GM23248 (cell line): ENCODE measurements around the gene TNRC6B. TPM values are rescaled to one million over a fixed set of nuclear protein-coding genes. Genes with fewer than 3 reads are reported as not detected.

Experiments
- DNase-seq: peaks from one replicate; pipeline ENCODE4 v3.0.0-alpha.2; 2015
- H2AFZ ChIP-seq: fragments of 200-600 bp; sonication (generic); 2 replicates; pipeline ENCODE4 v1.6.1; 2016; ENCODE audit warnings: antibody characterized with exemption
- H3F3A ChIP-seq: fragments of 200-600 bp; sonication (generic); 2 replicates; pipeline ENCODE4 v1.6.1; 2016; ENCODE audit warnings: mild to moderate bottlenecking, antibody characterized with exemption, mixed run types; ENCODE audit not compliant: insufficient read depth
- H3K27ac ChIP-seq: fragments of 200-600 bp; sonication (generic); 2 replicates; pipeline ENCODE4 v1.5.1; 2016; ENCODE audit warnings: mild to moderate bottlenecking
- H3K27me3 ChIP-seq: fragments of 200-600 bp; sonication (generic); replicated peaks from 2 replicates; pipeline ENCODE4 v1.6.1; 2016; ENCODE audit warnings: mild to moderate bottlenecking; ENCODE audit not compliant: insufficient read depth
- H3K36me3 ChIP-seq: fragments of 200-600 bp; sonication (generic); 2 replicates; pipeline ENCODE4 v1.6.1; 2016; ENCODE audit warnings: low read depth, mild to moderate bottlenecking
- H3K4me1 ChIP-seq: fragments of 200-600 bp; sonication (generic); 2 replicates; pipeline ENCODE4 v1.6.1; 2016; ENCODE audit warnings: mild to moderate bottlenecking; ENCODE audit not compliant: insufficient read depth
- H3K4me2 ChIP-seq: fragments of 200-600 bp; sonication (generic); one replicate; pipeline ENCODE4 v1.6.1; 2016; ENCODE audit warnings: mild to moderate bottlenecking; ENCODE audit not compliant: unreplicated experiment
- H3K4me3 ChIP-seq: fragments of 200-600 bp; sonication (generic); 2 replicates; pipeline ENCODE4 v1.5.1; 2016; ENCODE audit warnings: mild to moderate bottlenecking
- H3K79me2 ChIP-seq: fragments of 200-600 bp; sonication (generic); 2 replicates; pipeline ENCODE4 v1.6.1; 2016; ENCODE audit warnings: mild to moderate bottlenecking; ENCODE audit not compliant: insufficient read depth
- H3K9ac ChIP-seq: fragments of 200-600 bp; sonication (generic); 2 replicates; pipeline ENCODE4 v1.6.1; 2016; ENCODE audit warnings: mild to moderate bottlenecking
- H3K9me2 ChIP-seq: fragments of 200-600 bp; sonication (generic); 2 replicates; pipeline ENCODE4 v1.6.1; 2016; ENCODE audit warnings: mixed run types, mild to moderate bottlenecking, moderate library complexity; ENCODE audit not compliant: insufficient read depth
- H3K9me3 ChIP-seq: fragments of 200-600 bp; sonication (generic); one replicate; pipeline ENCODE4 v1.6.1; 2017; ENCODE audit warnings: low read depth
- H4K20me1 ChIP-seq: fragments of 200-600 bp; sonication (generic); 2 replicates; pipeline ENCODE4 v1.6.0; 2016; ENCODE audit not compliant: insufficient read depth
- EZH2 ChIP-seq: fragments of 200-600 bp; sonication (generic); IDR thresholded peaks from 2 replicates; pipeline ENCODE4 v1.6.1; 2018; ENCODE audit warnings: antibody characterized with exemption, mild to moderate bottlenecking; ENCODE audit not compliant: insufficient read depth, poor library complexity, severe bottlenecking
- EZH2phosphoT487 ChIP-seq: fragments of 200-600 bp; sonication (generic); IDR thresholded peaks from 2 replicates; pipeline ENCODE4 v1.6.1; 2018; ENCODE audit warnings: antibody characterized with exemption, moderate library complexity, mild to moderate bottlenecking, low read depth; ENCODE audit not compliant: insufficient read depth
- WGBS, 2 experiments: methylation state at CpG; one replicate each; pipeline ENCODE4 v1.1.6; 2015 to 2017; ENCODE audit warnings: low lambda C conversion rate in 2 of 2, low coverage in 1 of 2; ENCODE audit errors: missing lambda C conversion rate in 2 of 2; 5-methylcytosine and 5-hydroxymethylcytosine counted together
- in situ Hi-C: fragments of 300-500 bp; cut with MboI; formaldehyde crosslinking; loops from 2 replicates; pipeline ENCODE4 v1.15.0; 2020
- polyA plus RNA-seq: library from polyadenylated mRNA; unstranded; fragments of >200 nt; fragmentation: Nextera tagmentation; extraction: Ambion mirVana; gene quantifications from 2 replicates; pipeline ENCODE4 v1.2.1, GENCODE V29; 2016
- total RNA-seq: library from RNA; depleted of rRNA; stranded (reverse); fragments of >200 nt; shearing (Covaris generic); gene quantifications from 2 replicates; pipeline ENCODE4 v1.2.3, GENCODE V29; 2014

The TNRC6B gene
- total and polyA plus RNA-seq, 2 experiments from 2014 or later, result 14.1 to 21.1 TPM

GRCh38 chr22:40345815-40346184 lies 168.1 kb downstream of the TNRC6B start:
- in situ Hi-C loops, result loop anchor here (10.0 to 25.0 kb wide), 2 partner anchors 301 to 783 kb away; partner anchors contain the start of gene CACNA1I
- 0 out of 2 replicates have a peak, but pooled peaks cover 26% of the 10 kb centered on the region for H3F3A ChIP-seq
- H3K9me3 ChIP-seq, result no peaks in the 10 kb centered on the region
- no peaks in the 10 kb centered on the region for H4K20me1 ChIP-seq
- H2AFZ ChIP-seq, result peak overlapping the region; percentile 90
- TF ChIP-seq EZH2 (no peak), EZH2phosphoT487 (no peak)
- no peaks in the 10 kb centered on the region for H3K9me2 ChIP-seq
- peaks cover 40% of the 10 kb centered on the region for H3K79me2 ChIP-seq
- H3K4me2 ChIP-seq, result peak overlapping the region; percentile 90
- peak; percentile 73 for DNase-seq
- peaks cover 19% of the 10 kb centered on the region; the same call in 1 of the 2 replicates for H3K36me3 ChIP-seq
- H3K4me3 ChIP-seq, result peak overlapping the region; percentile 96
- H3K27ac ChIP-seq, result peak overlapping the region; percentile 74
- H3K27me3 ChIP-seq, result no peaks in the 10 kb centered on the region
- H3K4me1 ChIP-seq, result peaks cover 15% of the 10 kb centered on the region; the same call in 1 of the 2 replicates
- H3K9ac ChIP-seq, result peak overlapping the region; percentile 83
- 1 to 2% methylated on average over 20 of the region's 20 CpGs for WGBS, 2 experiments

- TF ChIP-seq EZH2phosphoT487 (no peak), EZH2 (no peak)
- H3K27me3 ChIP-seq, result no peaks in the 10 kb centered on the region
- in situ Hi-C loops, result loop anchor here (10.0 to 25.0 kb wide), 2 partner anchors 302 to 784 kb away; partner anchors contain the start of gene CACNA1I
- H3K36me3 ChIP-seq, result peaks cover 24% of the 10 kb centered on the region
- peak within 1 kb of the TSS; percentile 83 for H3K9ac ChIP-seq
- peak within 1 kb of the TSS; percentile 96 for H3K4me3 ChIP-seq
- peaks cover 15% of the 10 kb centered on the region; the same call in 1 of the 2 replicates for H3K4me1 ChIP-seq
- no peaks in the 10 kb centered on the region for H4K20me1 ChIP-seq
- 0 out of 2 replicates have a peak, but pooled peaks cover 26% of the 10 kb centered on the region for H3F3A ChIP-seq
- H3K9me3 ChIP-seq, result no peaks in the 10 kb centered on the region
- 1% methylated on average over 55 to 62 of the region's 65 CpGs for WGBS, 2 experiments
- peak within 1 kb of the TSS; percentile 74 for H3K27ac ChIP-seq
- no peaks in the 10 kb centered on the region for H3K9me2 ChIP-seq
- H2AFZ ChIP-seq, result peak within 1 kb of the TSS; percentile 90
- peak within 1 kb of the TSS; percentile 90 for H3K4me2 ChIP-seq
- peak; percentile 96 for DNase-seq
- peaks cover 46% of the 10 kb centered on the region for H3K79me2 ChIP-seq
Observed at GRCh38 chr22:40346185-40347118, 168.7 kb downstream of the TNRC6B start, which contains the start of gene ADSL. Gene ADSL (plus strand): TSS chr22:40346500. CDS start chr22:40346559, 59 bp downstream.

- in situ Hi-C loops, result loop anchor here (10.0 to 25.0 kb wide), 2 partner anchors 302 to 785 kb away; partner anchors contain the start of gene CACNA1I
- peak overlapping the region; percentile 74 for H3K27ac ChIP-seq
Observed at GRCh38 chr22:40347300-40347699, 169.6 kb downstream of the TNRC6B start.

GRCh38 chr22:40348025-40348658 lies 170.4 kb downstream of the TNRC6B start:
- TF ChIP-seq EZH2phosphoT487 (no peak), EZH2 (no peak)
- H2AFZ ChIP-seq, result no peak overlapping the region
- H3K9me3 ChIP-seq, result no peaks in the 10 kb centered on the region
- H3K27ac ChIP-seq, result peak overlapping the region; percentile 74
- peaks cover 38% of the 10 kb centered on the region for H3K36me3 ChIP-seq
- H3F3A ChIP-seq, result 0 out of 2 replicates have a peak, but pooled peaks cover 20% of the 10 kb centered on the region
- WGBS, 2 experiments, result 58 to 62% methylated on average over 10 of the region's 10 CpGs
- peaks cover 63% of the 10 kb centered on the region for H3K79me2 ChIP-seq
- in situ Hi-C loops, result loop anchor here (10.0 to 25.0 kb wide), 2 partner anchors 303 to 786 kb away; partner anchors contain the start of gene CACNA1I
- peak overlapping the region; percentile 83 for H3K9ac ChIP-seq
- peak overlapping the region; percentile 90 for H3K4me2 ChIP-seq
- H3K27me3 ChIP-seq, result no peaks in the 10 kb centered on the region
- peak; percentile 83 for DNase-seq
- peak overlapping the region; percentile 96 for H3K4me3 ChIP-seq
- peaks cover 15% of the 10 kb centered on the region; the same call in 1 of the 2 replicates for H3K4me1 ChIP-seq
- H4K20me1 ChIP-seq, result no peaks in the 10 kb centered on the region
- H3K9me2 ChIP-seq, result no peaks in the 10 kb centered on the region

More at GRCh38 chr22:40347300-40347699, 169.6 kb downstream of the TNRC6B start:
- Histone ChIP-seq H3K36me3 (peaks cover 31% of the 10 kb centered on the region), H3K9me2 (no peaks in the 10 kb centered on the region), H4K20me1 (no peaks in the 10 kb centered on the region), H3K4me3 (peak overlapping the region; percentile 96), H3K4me1 (peaks cover 15% of the 10 kb centered on the region; the same call in 1 of the 2 replicates), H3K9me3 (no peaks in the 10 kb centered on the region), H3F3A (0 out of 2 replicates have a peak, but pooled peaks cover 20% of the 10 kb centered on the region), H3K9ac (peak overlapping the region; percentile 83), H3K4me2 (peak overlapping the region; percentile 90), H2AFZ (peak overlapping the region; percentile 90), H3K79me2 (peaks cover 55% of the 10 kb centered on the region), H3K27me3 (no peaks in the 10 kb centered on the region)
- TF ChIP-seq EZH2 (no peak), EZH2phosphoT487 (no peak)
- 0 to 4% methylated on average over 10 of the region's 10 CpGs for WGBS, 2 experiments
- no peak for DNase-seq
